D341Med (cell line): ENCODE results near the gene LNX1.

Experiments used
- DNase-seq: peaks from one replicate; pipeline ENCODE4 v3.0.0; 2012; ENCODE audit warnings: low spot score

The LNX1 gene

DNA sequence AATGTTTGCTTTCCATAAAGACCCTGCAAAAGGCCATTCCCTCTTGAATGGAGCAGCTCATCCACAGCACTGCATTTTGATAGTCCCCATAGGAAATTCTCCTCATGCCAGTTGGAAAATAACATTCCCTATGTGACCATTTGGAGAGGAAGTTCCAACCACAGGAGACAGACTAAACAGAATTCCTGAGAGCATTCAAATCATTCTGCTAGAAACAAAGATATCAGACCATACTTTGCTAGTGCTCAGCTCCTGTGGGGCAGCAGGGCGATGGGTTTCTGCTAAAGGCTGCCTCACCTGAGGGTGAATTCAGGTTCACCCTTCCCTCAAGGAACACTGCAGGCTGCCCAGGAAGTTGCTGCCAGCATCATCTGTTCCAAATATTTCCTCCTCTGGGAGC lies 58.8 kb downstream of the LNX1 start:
- no peak for DNase-seq

GRCh38 chr4:53531585-53532224 lies 59.6 kb downstream of the LNX1 start:
- DNase-seq, result no peak

DNA sequence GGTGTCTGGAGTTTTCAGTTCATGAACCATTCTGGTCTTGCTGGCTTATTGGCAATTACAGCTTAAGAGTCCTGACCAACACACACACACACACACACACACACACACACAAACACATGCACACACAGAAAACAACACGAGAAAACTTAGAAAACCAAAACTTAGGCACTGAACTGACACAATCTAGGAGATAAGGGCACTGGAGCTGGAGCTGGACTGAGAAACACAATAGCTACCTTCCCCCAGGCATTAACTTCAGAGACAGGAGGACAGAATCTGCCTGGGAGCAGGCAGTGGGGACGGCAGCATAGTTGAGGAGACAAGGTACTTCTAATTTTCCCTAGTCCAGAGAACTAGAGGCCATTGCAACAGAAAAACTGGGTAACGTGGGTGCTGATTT lies 62.3 kb downstream of the LNX1 start:
- DNase-seq, result no peak

DNA sequence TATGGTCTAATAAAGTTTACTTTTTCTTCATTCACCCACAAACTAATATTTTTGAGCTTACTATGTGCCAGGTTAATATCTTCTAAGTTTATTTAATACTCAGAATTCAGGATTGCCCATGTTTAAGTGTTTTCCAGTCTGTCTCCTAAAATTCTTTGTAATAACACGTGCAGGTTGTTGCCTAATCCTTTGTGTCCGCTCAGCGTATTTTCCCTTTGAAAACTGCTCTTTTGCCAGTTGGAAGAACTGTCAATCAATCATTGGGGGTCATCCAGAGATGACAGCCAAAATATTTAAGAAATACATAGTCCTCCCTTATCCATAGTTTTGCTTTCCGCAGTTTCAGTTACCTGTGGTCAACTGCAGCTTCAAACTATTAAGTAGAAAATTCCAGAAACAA lies 63.4 kb downstream of the LNX1 start:
- DNase-seq, result no peak

DNA sequence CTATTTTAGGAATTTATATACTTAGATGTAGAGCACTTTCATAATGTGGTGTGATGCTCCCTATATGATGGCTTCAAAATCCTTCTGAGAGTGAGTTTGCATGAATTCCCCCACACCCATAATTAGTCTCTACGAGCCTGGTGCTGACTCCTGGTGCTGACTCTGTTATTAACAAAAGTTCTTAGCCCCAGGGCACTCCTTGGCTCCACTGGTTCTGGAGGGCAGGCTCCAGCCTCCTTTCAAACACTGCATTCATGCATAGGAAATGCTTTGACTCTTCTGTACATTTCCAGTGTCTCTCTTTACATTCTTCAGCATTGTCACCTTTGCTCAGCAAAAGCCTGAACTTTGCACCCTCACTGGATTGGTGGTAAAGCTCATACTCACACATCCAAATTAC lies 64.0 kb downstream of the LNX1 start:
- DNase-seq, result no peak

GRCh38 chr4:53522334-53522733 lies 69.0 kb downstream of the LNX1 start:
- no peak for DNase-seq

DNA sequence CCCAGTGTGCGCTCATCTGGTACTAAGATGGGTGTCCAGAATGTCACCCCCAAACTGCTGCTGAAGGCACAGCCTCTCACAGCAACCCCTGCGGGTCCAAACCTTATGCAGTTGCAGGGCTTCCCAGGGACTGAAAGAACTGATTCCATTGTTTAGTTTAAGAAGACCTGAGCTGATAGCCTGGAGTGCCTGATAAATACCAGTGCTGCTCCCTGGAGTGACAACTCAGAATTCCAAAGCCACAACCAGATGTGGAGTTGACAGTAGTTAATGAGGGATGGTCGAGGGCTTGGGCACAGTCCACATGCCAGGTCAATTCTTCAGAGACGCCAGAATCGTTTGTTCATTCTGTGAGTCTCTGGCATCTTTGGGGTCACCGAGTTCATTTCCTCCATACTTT lies 71.2 kb downstream of the LNX1 start:
- no peak for DNase-seq

GRCh38 chr4:53518807-53519206 lies 72.5 kb downstream of the LNX1 start:
- no peak for DNase-seq

DNA sequence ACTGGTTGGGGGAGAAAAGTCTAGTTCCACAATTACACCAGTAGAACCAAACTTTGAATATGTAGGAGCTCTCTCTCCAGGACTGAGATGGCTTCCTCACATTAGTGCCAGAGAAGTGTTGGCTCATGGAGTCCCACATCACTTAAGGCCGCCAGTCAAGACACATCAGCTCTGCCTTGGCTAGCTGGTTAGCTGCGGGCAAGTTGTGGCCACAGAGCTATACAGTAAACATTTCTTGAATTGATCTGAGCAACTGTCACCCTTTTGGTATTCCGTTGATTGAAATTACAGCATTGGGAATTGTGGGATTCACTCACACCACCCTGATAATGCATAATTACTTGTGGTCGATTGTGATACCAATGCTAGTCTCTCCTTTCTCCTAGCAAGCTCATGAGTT lies 76.2 kb downstream of the LNX1 start:
- DNase-seq, result no peak

GRCh38 chr4:53514509-53514908 lies 76.8 kb downstream of the LNX1 start:
- DNase-seq, result no peak

DNA sequence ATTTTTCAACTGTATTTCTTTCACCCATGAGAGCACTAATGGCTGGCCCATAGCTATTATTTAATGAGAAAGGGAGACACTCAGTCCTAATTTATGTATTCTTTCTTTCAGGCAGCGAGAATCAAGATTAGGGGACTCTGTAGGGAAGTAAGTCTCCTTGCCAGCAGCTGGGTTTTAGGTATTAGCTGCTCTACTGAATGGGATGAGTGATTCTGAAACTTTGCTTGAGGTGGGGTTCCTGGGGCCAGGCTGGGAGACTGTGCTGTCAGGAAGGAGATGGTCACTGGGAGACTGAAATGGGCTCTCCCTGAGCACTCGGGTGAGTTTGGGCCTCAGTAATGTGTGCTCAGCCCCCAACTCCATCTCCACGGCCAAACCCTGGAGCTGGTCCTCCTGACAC lies 78.7 kb downstream of the LNX1 start:
- no peak for DNase-seq

GRCh38 chr4:53511014-53511413 lies 80.3 kb downstream of the LNX1 start:
- no peak for DNase-seq

- no peak for DNase-seq
Measured at GRCh38 chr4:53510321-53510720, 81.0 kb downstream of the LNX1 start.

GRCh38 chr4:53508446-53508845 lies 82.8 kb downstream of the LNX1 start:
- no peak for DNase-seq

DNA sequence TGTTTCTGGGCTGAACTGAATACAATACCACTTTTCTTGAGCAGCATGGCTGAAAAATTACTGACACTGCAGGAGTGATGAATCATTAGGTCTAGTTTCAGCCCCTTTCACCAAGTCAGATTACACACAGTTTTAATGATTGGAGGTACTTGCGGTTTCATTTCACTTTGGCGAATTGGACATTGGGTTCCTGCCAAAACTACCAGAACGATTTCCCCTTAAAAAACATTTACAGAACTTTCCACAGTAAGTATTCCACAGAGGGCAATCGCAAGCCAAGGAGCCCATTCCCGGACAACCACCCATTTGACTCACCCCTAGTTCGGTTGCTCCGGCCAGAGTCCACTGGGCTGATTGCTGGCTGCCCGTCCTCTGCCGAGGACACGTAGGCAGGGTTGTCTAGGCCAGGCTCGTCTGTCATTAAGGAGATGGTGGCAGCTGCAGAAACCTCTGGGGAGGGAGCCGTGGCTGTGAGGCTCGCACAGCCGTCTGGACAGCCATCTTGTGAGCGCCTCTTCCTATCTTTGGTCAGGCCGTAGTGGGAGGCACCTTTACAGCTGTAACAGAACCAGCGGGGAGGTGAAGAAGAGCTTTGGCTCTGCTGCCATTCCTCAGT lies 83.5 kb downstream of the LNX1 start:
- DNase-seq, result no peak

DNA sequence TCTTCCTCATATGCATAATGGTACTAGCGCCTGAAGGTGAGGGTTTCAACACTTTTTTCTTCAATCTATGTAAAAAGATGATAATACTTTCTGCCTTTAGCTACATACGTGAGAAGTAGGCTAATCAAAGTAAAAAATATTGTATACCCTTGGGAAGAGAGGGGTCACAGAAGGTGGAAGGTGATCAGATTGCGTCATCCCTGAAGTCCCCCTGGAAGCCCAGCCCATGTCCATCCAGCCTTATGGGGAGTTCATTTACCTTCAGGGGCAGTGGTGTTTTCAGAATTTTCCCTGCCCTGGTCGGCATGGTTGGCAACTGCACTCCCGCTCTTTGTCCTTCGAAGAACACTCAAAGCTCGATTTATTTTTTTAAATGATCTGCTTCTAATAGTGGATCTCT lies 84.2 kb downstream of the LNX1 start:
- no peak for DNase-seq

GRCh38 chr4:53505947-53506346 lies 85.3 kb downstream of the LNX1 start:
- no peak for DNase-seq

DNA sequence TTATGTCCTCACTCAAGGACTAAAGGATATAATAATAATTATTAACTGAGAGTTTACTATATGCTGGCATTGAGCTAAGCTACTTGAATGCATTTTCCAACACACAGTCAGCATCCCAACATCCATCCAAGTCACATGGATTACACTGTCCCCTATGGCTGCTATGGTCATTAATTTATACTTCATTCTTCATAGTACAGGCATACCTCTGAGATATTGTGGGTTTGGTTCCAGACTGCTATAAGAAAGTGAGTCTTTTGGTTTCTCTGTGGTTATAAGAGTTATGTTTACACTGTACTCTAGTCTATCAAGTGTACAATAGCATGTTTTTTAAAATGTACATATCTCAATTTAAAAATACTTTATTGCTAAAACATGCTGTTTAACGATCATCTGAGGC lies 89.2 kb downstream of the LNX1 start:
- no peak for DNase-seq

DNA sequence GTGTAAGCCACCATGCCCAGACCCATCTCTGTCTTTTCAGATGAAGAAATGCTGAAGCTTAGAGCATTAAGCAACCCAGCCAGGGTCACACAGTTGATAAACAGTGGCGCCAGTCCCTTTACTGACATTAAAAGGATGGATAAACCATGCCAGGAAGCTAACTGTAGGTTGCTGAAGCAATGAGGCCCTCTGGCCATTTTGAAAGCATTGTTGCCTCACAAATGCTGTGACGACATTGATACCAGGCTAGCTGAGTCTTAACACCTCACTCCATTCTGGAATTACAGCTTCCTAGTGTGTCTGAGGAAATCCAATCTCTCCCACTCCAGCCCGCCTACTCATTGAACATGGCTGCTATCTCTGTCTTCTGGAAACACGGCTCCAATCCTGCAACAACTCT lies 89.7 kb downstream of the LNX1 start:
- DNase-seq, result no peak

DNA sequence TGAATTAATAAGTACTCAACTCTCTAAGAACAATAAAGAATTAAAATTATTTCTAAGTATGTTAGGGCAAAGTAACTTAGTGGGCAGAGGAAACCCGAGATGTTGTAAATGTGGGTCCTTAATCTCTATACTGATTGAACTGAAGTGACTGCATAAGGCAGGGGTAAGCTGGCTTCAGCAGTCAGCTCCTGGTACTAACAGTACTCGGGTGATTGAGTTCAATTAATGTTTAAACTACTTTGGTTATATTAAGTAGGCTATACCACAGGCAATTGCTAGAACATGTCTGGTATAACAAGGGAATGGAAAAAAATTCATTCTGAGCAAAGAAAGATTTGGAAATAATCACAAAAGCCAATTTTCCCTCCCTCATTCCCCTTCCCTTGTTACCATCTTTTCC lies 90.7 kb downstream of the LNX1 start:
- no peak for DNase-seq

DNA sequence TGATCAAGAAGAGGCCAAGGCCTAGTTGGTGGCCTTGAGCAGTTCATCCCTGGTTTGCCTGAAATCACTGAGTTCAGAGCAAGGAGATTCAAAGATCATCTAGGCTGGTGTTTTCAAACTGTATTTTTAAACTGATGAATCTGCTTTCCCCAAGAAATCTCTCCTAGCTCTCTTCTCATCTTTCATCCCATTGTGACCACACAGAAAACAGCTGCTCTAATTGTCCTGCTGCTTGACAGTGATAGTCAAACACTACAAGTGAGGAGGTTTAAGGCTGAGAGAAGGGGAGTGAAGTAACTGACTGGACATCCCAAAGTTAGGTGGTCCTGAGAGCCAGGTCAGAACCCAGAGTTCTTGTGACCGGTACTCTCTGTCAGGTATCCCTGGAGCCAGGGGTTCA lies 91.5 kb downstream of the LNX1 start:
- DNase-seq, result no peak

DNA sequence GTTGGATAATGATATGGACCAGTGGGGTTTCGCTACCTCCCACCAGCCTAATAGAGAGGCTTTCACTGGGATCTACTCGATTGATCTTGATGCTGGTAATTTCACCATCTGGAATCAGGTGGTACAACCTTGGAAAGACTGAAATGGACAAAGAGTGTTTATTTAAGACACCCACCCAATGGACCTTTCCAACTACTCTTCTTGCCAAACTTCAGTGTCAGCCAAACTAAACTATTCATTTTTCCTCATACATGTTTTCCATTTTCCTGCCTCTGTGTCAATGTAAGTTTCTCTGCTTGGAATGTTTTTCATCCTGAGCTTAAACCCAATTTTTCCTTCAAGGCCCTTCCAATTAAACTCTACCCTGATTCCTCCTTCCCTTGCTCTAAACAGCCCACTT lies 92.6 kb downstream of the LNX1 start:
- DNase-seq, result no peak

- no peak for DNase-seq
Measured at GRCh38 chr4:53497487-53498244, 93.6 kb downstream of the LNX1 start.

GRCh38 chr4:53494851-53495250 lies 96.4 kb downstream of the LNX1 start:
- DNase-seq, result no peak
